Endothelial cell of umbilical vein (primary cell): ENCODE data around the gene TRIM13. TPM values are rescaled to one million over a fixed set of nuclear protein-coding genes. Genes with fewer than 3 reads are reported as not detected.

ENCODE experiments used
- BruUV-seq: library from RNA; stranded (reverse); fragments of 400-500 nt; replicated peaks from 2 replicates; lab custom pipeline; 2021; lab: Mats Ljungman, UMichigan
- CTCF ChIA-PET: fragments of 300-600, 350-600 bp; sonication (Branson Sonifier 250); formaldehyde crosslinking; loops from one replicate; lab custom pipeline; 2021; ENCODE audit warnings: antibody characterized with exemption, inconsistent platforms; lab: Charles Lee
- POLR2A ChIA-PET: fragments of 300-600, 350-600 bp; sonication (Branson Sonifier 250); formaldehyde crosslinking; loops from one replicate; lab custom pipeline; 2021; ENCODE audit warnings: antibody characterized with exemption, inconsistent platforms; lab: Charles Lee
- DNase-seq: peaks from one replicate; pipeline ENCODE4 v3.0.0-alpha.2; 2011; ENCODE audit warnings: low read depth, low spot score
- FAIRE-seq: peaks from 2 replicates; lab custom pipeline; 2011; peaks lifted over from hg19 to GRCh38; lab: Jason Lieb, UNC
- H2AFZ ChIP-seq: 2 replicates; pipeline ENCODE4 v1.6.0; 2012; ENCODE audit warnings: low read depth, low read length, control low read depth, inconsistent platforms
- H3K27ac ChIP-seq: 2 replicates; pipeline ENCODE4 v1.5.1; 2011; ENCODE audit warnings: low read depth, mild to moderate bottlenecking, control low read depth, low read length, moderate library complexity; ENCODE audit not compliant: insufficient read depth
- H3K27me3 ChIP-seq, 2 experiments: 2 replicates each; pipeline versions ENCODE4 v1.6.0 to v1.6.1; 2011; ENCODE audit warnings: low read length in 2 of 2, mixed read lengths in 1 of 2; ENCODE audit not compliant: control insufficient read depth in 2 of 2, insufficient read depth in 2 of 2
- H3K36me3 ChIP-seq, 2 experiments: 2 replicates in 1 of 2; 3 replicates in 1 of 2; pipeline ENCODE4 v1.5.1; 2011; ENCODE audit warnings: low read length in 2 of 2, mild to moderate bottlenecking in 1 of 2, moderate library complexity in 1 of 2; ENCODE audit not compliant: control insufficient read depth in 2 of 2, insufficient read depth in 2 of 2; ENCODE audit errors: extremely low read depth in 1 of 2
- H3K4me1 ChIP-seq: 3 replicates; pipeline ENCODE4 v1.5.1; 2011; ENCODE audit warnings: mild to moderate bottlenecking, low read length; ENCODE audit not compliant: control insufficient read depth, insufficient read depth; ENCODE audit errors: extremely low read depth
- H3K4me2 ChIP-seq: 2 replicates; pipeline ENCODE4 v1.6.1; 2011; ENCODE audit warnings: low read length, control low read depth, mixed read lengths; ENCODE audit not compliant: insufficient read depth
- H3K4me3 ChIP-seq, 3 experiments: fragments of 200-600 bp in 1 of 3; sonication (generic), shearing (Covaris generic) in 1 of 3; replicated peaks in 1 of 3; 2 replicates each; pipeline ENCODE4 v1.5.1; 2011 to 2016; ENCODE audit warnings: control low read depth in 3 of 3, low read length in 3 of 3, mild to moderate bottlenecking in 2 of 3, inconsistent platforms in 1 of 3, low read depth in 1 of 3, moderate library complexity in 1 of 3; ENCODE audit not compliant: insufficient read depth in 1 of 3
- H3K79me2 ChIP-seq: 2 replicates; pipeline ENCODE4 v1.6.0; 2012; ENCODE audit warnings: low read length, inconsistent platforms; ENCODE audit not compliant: control insufficient read depth, insufficient read depth
- H3K9ac ChIP-seq: replicated peaks from 2 replicates; pipeline ENCODE3; 2011; ENCODE audit warnings: low read length, control low read depth; ENCODE audit not compliant: insufficient read depth; ENCODE audit errors: extremely low read depth
- H3K9me1 ChIP-seq: replicated peaks from 3 replicates; pipeline ENCODE4 v1.6.0; 2011; ENCODE audit warnings: mild to moderate bottlenecking, low read length; ENCODE audit not compliant: control insufficient read depth, insufficient read depth; ENCODE audit errors: extremely low read depth
- H3K9me3 ChIP-seq: replicated peaks from 2 replicates; pipeline ENCODE4 v1.5.1; 2012; ENCODE audit warnings: low read length, inconsistent platforms; ENCODE audit not compliant: control insufficient read depth, insufficient read depth
- H4K20me1 ChIP-seq: replicated peaks from 2 replicates; pipeline ENCODE3; 2011; ENCODE audit warnings: mild to moderate bottlenecking, low read length; ENCODE audit not compliant: control insufficient read depth, insufficient read depth; ENCODE audit errors: extremely low read depth
- EZH2 ChIP-seq: IDR thresholded peaks from 2 replicates; pipeline ENCODE4 v1.6.1; 2012; ENCODE audit warnings: borderline replicate concordance, low read depth, mild to moderate bottlenecking, moderate library complexity, low read length, inconsistent platforms; ENCODE audit not compliant: severe bottlenecking
- FOS ChIP-seq: IDR thresholded peaks from 2 replicates; pipeline ENCODE4 v1.6.1; 2011; ENCODE audit warnings: mild to moderate bottlenecking, low read length, moderate library complexity, borderline replicate concordance; ENCODE audit not compliant: insufficient read depth
- GATA2 ChIP-seq: IDR thresholded peaks from 2 replicates; pipeline ENCODE4 v1.7.0; 2011; ENCODE audit warnings: low read depth, mild to moderate bottlenecking, moderate library complexity, mixed read lengths, low read length; ENCODE audit not compliant: insufficient read length, insufficient read depth
- JUN ChIP-seq: IDR thresholded peaks from 2 replicates; pipeline ENCODE4 v1.6.1; 2011; ENCODE audit warnings: borderline replicate concordance, low read depth; ENCODE audit not compliant: insufficient read length, insufficient read depth
- MAX ChIP-seq: IDR thresholded peaks from 2 replicates; pipeline ENCODE4 v1.6.1; 2011; ENCODE audit not compliant: insufficient read depth, insufficient read length
- MYC ChIP-seq: IDR thresholded peaks from one replicate; pipeline ENCODE4 v1.6.1; 2011; ENCODE audit warnings: mild to moderate bottlenecking, low read depth, low read length
- POLR2A ChIP-seq: IDR thresholded peaks from 2 replicates; pipeline ENCODE4 v1.6.1; 2012; ENCODE audit warnings: low read depth, mild to moderate bottlenecking, control low read depth, low read length
- POLR2AphosphoS5 ChIP-seq: IDR thresholded peaks from 2 replicates; pipeline ENCODE4 v1.6.1; 2012; ENCODE audit warnings: low read depth, mild to moderate bottlenecking, control low read depth, low read length, moderate library complexity; ENCODE audit not compliant: insufficient read depth
- dilution Hi-C: fragments of 300-500 bp; cut with MboI; formaldehyde crosslinking; loops from one replicate; pipeline ENCODE4 v1.15.0; 2019; ENCODE audit warnings: low sequenced_read_pairs; ENCODE audit not compliant: extremely low pct_ligation_motif_present
- intact Hi-C: fragments of 100-400 bp; cut with micrococcal nuclease; formaldehyde crosslinking; loops from one replicate; pipeline ENCODE4 v1.10.0; 2022
- polyA plus RNA-seq, 4 experiments: library from polyadenylated mRNA; depleted of rRNA in 3 of 4; stranded (reverse) in 3 of 4; unstranded in 1 of 4; fragments of >200 nt; gene quantifications; 2 replicates each; pipeline versions ENCODE4 v1.2.1 to v1.2.3, GENCODE V29; 2011 to 2012; ENCODE audit warnings: missing spikeins in 1 of 4
- total RNA-seq: library from RNA; stranded (reverse); gene quantifications from 2 replicates; pipeline ENCODE4 v1.2.3, GENCODE V29; 2021
- TF ChIP-seq, protein P1 (sequence below), 2 donors: IDR thresholded peaks; 1 replicate in 1 of 2; 2 replicates in 1 of 2; pipeline ENCODE4 v1.5.1; 2011; ENCODE audit warnings: low read length in 2 of 2, mild to moderate bottlenecking in 2 of 2, moderate library complexity in 2 of 2, control low read depth in 1 of 2, inconsistent platforms in 1 of 2, low read depth in 1 of 2; ENCODE audit not compliant: insufficient read depth in 1 of 2; ENCODE audit errors: extremely low read depth in 1 of 2

Gene TRIM13
- total and polyA plus RNA-seq, 2 donors (not counting 3 experiments of a cell fraction or from before 2014, with no cell fraction given) = 12.5 to 28.2 TPM

- Histone ChIP-seq H2AFZ (no peak overlapping the region), H3K4me1 (peaks cover 8% of the 10 kb centered on the region), H4K20me1 (peaks cover 2% of the 10 kb centered on the region), H3K79me2 (peaks cover 56% of the 10 kb centered on the region), H3K9me3 (no peaks in the 10 kb centered on the region), H3K36me3 (peaks cover 4 to 22% of the 10 kb centered on the region in 2 experiments), H3K27me3 (no peaks in the 10 kb centered on the region), H3K27ac (no peak overlapping the region), H3K9ac (no peak overlapping the region), H3K9me1 (peaks cover 6% of the 10 kb centered on the region), H3K4me3 (no peak overlapping the region), H3K4me2 (no peak overlapping the region)
- FAIRE-seq (no peak), DNase-seq (no peak)
- no peak for TF ChIP-seq POLR2A
- no peak for TF ChIP-seq POLR2AphosphoS5
- TF ChIP-seq MAX = no peak
- TF ChIP-seq, protein P1, sequence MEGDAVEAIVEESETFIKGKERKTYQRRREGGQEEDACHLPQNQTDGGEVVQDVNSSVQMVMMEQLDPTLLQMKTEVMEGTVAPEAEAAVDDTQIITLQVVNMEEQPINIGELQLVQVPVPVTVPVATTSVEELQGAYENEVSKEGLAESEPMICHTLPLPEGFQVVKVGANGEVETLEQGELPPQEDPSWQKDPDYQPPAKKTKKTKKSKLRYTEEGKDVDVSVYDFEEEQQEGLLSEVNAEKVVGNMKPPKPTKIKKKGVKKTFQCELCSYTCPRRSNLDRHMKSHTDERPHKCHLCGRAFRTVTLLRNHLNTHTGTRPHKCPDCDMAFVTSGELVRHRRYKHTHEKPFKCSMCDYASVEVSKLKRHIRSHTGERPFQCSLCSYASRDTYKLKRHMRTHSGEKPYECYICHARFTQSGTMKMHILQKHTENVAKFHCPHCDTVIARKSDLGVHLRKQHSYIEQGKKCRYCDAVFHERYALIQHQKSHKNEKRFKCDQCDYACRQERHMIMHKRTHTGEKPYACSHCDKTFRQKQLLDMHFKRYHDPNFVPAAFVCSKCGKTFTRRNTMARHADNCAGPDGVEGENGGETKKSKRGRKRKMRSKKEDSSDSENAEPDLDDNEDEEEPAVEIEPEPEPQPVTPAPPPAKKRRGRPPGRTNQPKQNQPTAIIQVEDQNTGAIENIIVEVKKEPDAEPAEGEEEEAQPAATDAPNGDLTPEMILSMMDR (IDR thresholded peaks at IDR 0.05; ENCODE audit: extremely low read depth in 1 of 2, insufficient read depth in 1 of 2, low read depth in 1 of 2, low read length in 2 of 2) = no peak
- TF ChIP-seq MYC = no peak
- no peak for TF ChIP-seq GATA2
- no peak for TF ChIP-seq JUN
- TF ChIP-seq EZH2 = no peak
- no peak for TF ChIP-seq FOS
- intact Hi-C loops (no loop called here), dilution Hi-C loops (no loop called here)
- CTCF ChIA-PET = interaction anchor here (3.1 kb wide), 1 partner anchor 15 kb away, joined by 14 read pairs; the partner anchor contains the start of gene TRIM13
- BruUV-seq = TSS peak; percentile 10
- POLR2A ChIA-PET = interaction anchor here (0.6 to 0.9 kb wide), 2 partner anchors 15 to 58 kb away, joined by 4 read pairs; no protein-coding TSS in a partner anchor
Observed at GRCh38 chr13:50012396-50013169, 15.7 kb downstream of the TRIM13 start.
